T-helper 1 cell (primary cell): Measurements from ENCODE around the gene GID8.

ENCODE experiments used
- DNase-seq, 5 donors: peaks; one replicate each; pipeline ENCODE4 v3.0.0-alpha.2; 2012 to 2020

The GID8 gene

GRCh38 chr20:62989201-62989601 lies 51.3 kb downstream of the GID8 start:
- peak in 1 of 5 donors; percentile 66 for DNase-seq

DNA sequence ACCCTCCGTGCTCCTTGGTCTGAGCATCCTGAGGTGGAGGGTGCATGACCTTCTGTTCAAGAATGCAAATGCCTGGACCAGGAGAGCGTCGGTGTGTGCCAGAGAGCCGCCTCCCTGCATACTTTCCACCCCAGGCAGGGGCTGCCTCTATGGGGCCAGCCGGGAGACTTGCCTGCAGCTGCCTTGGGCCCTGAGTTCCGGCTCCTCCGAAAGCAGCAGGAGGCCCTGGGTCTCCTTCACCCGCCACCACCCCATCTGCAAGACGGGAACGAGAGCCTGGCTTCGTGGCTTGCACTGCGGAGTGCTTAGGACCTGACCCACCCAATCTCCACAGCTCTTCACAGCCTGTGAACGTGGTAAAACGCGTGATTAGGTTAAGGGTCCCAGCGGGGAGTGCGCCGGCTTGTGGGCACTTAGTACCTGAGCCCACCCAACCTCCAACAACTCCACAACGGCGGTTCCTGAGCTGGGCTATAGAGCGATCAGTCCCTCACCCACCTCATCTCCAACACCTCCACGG lies 52.4 kb downstream of the GID8 start:
- DNase-seq = no peak

- no peak for DNase-seq
Measured at GRCh38 chr20:62991196-62991807, 53.4 kb downstream of the GID8 start.

DNA sequence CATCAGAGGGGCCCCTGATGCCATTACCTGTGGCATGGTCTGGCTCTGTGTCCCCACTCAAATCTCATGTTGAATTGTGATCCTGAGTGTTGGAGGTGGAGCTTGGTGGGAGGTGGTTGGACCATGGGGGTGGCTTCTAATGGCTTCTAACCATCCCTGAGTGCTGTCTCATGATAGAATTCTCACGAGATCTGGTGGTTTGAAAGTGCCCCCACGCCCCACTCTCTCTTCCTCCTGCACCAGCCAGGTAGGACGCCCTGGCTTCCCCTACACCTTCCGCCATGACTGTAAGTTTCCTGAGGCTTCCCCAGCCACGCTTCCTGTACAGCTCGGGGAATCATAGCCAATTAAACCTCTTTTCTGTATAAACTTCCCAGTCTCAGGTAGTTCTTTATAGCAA lies 53.9 kb downstream of the GID8 start:
- DNase-seq = no peak

GRCh38 chr20:62993856-62994494 lies 56.0 kb downstream of the GID8 start:
- no peak for DNase-seq

DNA sequence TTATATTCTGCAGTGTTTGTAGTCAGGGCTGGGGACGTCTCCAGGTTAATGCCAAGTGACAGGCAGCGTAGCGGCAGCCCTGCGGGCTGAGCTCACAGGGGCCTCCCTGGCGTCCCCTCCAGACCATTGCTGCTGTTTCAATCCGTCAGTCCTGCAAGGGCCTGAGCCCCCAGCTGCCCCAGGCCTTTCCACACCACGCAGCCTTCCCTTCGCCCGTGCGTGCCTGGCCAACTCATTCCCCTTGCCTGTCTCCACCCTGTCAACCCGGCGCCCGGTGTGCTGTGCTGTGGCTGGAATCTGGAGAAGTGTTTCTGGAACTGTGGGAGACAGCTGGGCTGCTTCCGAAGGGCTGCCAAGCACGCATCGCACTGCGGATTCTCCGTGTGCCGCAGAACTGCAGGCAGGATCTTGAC lies 56.9 kb downstream of the GID8 start:
- no peak for DNase-seq

DNA sequence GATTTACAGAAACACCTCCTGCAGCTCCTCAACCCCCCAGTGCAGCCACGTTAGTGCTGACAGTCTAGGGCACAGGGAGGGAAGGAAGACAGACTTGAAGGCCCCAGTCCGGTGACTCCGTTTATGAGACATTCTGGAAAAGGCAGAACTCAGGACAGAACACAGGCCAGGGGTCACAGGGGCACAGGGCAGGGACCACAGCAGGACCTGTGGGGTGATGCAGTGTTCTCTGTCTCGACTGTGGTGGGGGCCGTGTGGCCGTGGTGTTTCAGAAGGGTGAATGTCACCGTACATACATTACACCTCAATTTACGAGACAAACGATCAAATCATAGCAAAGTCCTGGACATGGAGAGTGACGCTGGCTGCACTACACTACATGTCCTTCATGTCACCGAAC lies 57.5 kb downstream of the GID8 start:
- no peak for DNase-seq

- DNase-seq = no peak
Measured at GRCh38 chr20:62995898-62996595, 58.1 kb downstream of the GID8 start.

DNA sequence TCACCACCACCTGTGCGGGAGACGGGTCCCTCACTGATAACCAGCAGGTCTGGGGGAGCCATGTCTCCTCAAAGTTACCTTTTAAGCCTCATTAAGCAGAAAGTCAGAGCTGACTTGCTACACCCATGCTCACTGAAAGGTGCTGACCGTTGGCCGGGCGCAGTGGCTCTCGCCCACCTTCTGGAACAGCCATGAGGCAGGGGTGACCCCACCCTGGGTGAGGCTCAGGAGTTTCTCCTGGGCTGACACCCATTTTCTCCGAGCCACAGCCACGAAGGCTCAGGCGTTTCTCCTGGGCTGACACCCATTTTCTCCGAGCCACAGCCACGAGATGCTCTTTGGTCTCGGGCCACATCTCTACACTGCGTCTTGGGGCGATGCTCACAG lies 58.6 kb downstream of the GID8 start:
- no peak for DNase-seq

GRCh38 chr20:62997417-62998035 lies 59.6 kb downstream of the GID8 start:
- DNase-seq = no peak
